HEK293 (cell line): ENCODE measurements around the gene TWIST1.

Experiments
- CTCF ChIA-PET: fragments of 350-600 bp; formaldehyde crosslinking; extraction: SDS; loops from one replicate; lab custom pipeline; 2021; ENCODE audit warnings: antibody characterized with exemption; lab: Yijun Ruan, JAX
- POLR2A ChIA-PET: fragments of 300-600 bp; formaldehyde crosslinking; extraction: SDS; loops from one replicate; lab custom pipeline; 2020; ENCODE audit warnings: antibody characterized with exemption, inconsistent platforms; lab: Yijun Ruan, JAX
- H3K27ac ChIP-seq: fragments of 200-500 bp; sonication (Bioruptor generic); 2 replicates; pipeline ENCODE4 v1.5.1; 2014; ENCODE audit warnings: low read depth, low read length, control low read depth, inconsistent platforms; ENCODE audit errors: extremely low read depth
- H3K36me3 ChIP-seq, 2 experiments: fragments of 200-500 bp in 1 of 2; sonication (Bioruptor generic) in 1 of 2; 1 replicate in 1 of 2; 2 replicates in 1 of 2; pipeline ENCODE4 v1.5.1; 2014 to 2017; ENCODE audit warnings: inconsistent platforms in 2 of 2, low read length in 2 of 2; ENCODE audit not compliant: control insufficient read depth in 2 of 2, insufficient read depth in 1 of 2
- H3K4me1 ChIP-seq: fragments of 200-500 bp; sonication (Bioruptor generic); 2 replicates; pipeline ENCODE4 v1.5.1; 2014; ENCODE audit warnings: mild to moderate bottlenecking, low read length, inconsistent platforms; ENCODE audit not compliant: control insufficient read depth, insufficient read depth
- H3K4me3 ChIP-seq: 2 replicates; pipeline ENCODE4 v1.5.1; 2011; ENCODE audit warnings: low read depth, mild to moderate bottlenecking, control low read depth, low read length, moderate library complexity
- H3K9me3 ChIP-seq: fragments of 200-500 bp; sonication (Bioruptor generic); 2 replicates; pipeline ENCODE4 v1.5.1; 2014; ENCODE audit warnings: low read depth, low read length, inconsistent platforms; ENCODE audit not compliant: control insufficient read depth, insufficient read depth
- BCL11B ChIP-seq: fragments of 450-650 bp; formaldehyde crosslinking; IDR thresholded peaks from 2 replicates; pipeline ENCODE4 v1.5.1; 2016; ENCODE audit warnings: low read depth, missing biosample characterization, missing genetic modification characterization
- CTCF ChIP-seq: fragments of 450-650 bp; formaldehyde crosslinking; IDR thresholded peaks from 2 replicates; pipeline ENCODE4 v1.5.1; 2016; ENCODE audit warnings: missing biosample characterization, missing genetic modification characterization
- GLI4 ChIP-seq: fragments of 450-650 bp; formaldehyde crosslinking; IDR thresholded peaks from 2 replicates; pipeline ENCODE4 v1.5.1; 2016; ENCODE audit warnings: missing biosample characterization, missing genetic modification characterization
- GLIS2 ChIP-seq: fragments of 450-650 bp; formaldehyde crosslinking; IDR thresholded peaks from 2 replicates; pipeline ENCODE4 v1.5.1; 2016; ENCODE audit warnings: missing biosample characterization, missing genetic modification characterization
- IKZF3 ChIP-seq: fragments of 450-650 bp; IDR thresholded peaks from 2 replicates; pipeline ENCODE4 v1.5.0; 2018; ENCODE audit warnings: missing biosample characterization, mild to moderate bottlenecking, missing genetic modification characterization, moderate library complexity
- SP3 ChIP-seq: fragments of 450-650 bp; formaldehyde crosslinking; IDR thresholded peaks from 2 replicates; pipeline ENCODE4 v1.5.1; 2016; ENCODE audit warnings: missing biosample characterization, missing genetic modification characterization
- TCF7L2 ChIP-seq: IDR thresholded peaks from 2 replicates; pipeline ENCODE4 v1.6.1; 2011; ENCODE audit warnings: low read depth, mild to moderate bottlenecking, inconsistent platforms, low read length, moderate library complexity, borderline replicate concordance
- YY1 ChIP-seq: fragments of 450-650 bp; formaldehyde crosslinking; IDR thresholded peaks from 2 replicates; pipeline ENCODE4 v1.5.1; 2018; ENCODE audit warnings: missing biosample characterization, missing genetic modification characterization
- ZBTB48 ChIP-seq: fragments of 450-650 bp; formaldehyde crosslinking; IDR thresholded peaks from 2 replicates; pipeline ENCODE4 v1.5.1; 2016; ENCODE audit warnings: missing biosample characterization, missing genetic modification characterization
- ZFP3 ChIP-seq: fragments of 450-650 bp; formaldehyde crosslinking; IDR thresholded peaks from 2 replicates; pipeline ENCODE4 v1.5.1; 2016; ENCODE audit warnings: low read depth, missing biosample characterization, missing genetic modification characterization
- ZNF138 ChIP-seq: fragments of 450-650 bp; formaldehyde crosslinking; IDR thresholded peaks from 2 replicates; pipeline ENCODE4 v1.5.1; 2016; ENCODE audit warnings: missing biosample characterization, missing genetic modification characterization, borderline replicate concordance
- ZNF2 ChIP-seq: fragments of 450-650 bp; formaldehyde crosslinking; IDR thresholded peaks from 2 replicates; pipeline ENCODE4 v1.5.1; 2016; ENCODE audit warnings: missing biosample characterization, missing genetic modification characterization
- ZNF221 ChIP-seq: fragments of 450-650 bp; formaldehyde crosslinking; IDR thresholded peaks from 2 replicates; pipeline ENCODE4 v1.5.1; 2017; ENCODE audit warnings: missing biosample characterization, missing genetic modification characterization, borderline replicate concordance
- ZNF239 ChIP-seq: fragments of 450-650 bp; formaldehyde crosslinking; IDR thresholded peaks from 2 replicates; pipeline ENCODE4 v1.5.1; 2016; ENCODE audit warnings: missing biosample characterization, missing genetic modification characterization
- ZNF350 ChIP-seq: fragments of 450-650 bp; formaldehyde crosslinking; IDR thresholded peaks from 2 replicates; pipeline ENCODE4 v1.5.0; 2017; ENCODE audit warnings: missing biosample characterization, mild to moderate bottlenecking, missing genetic modification characterization
- ZNF426 ChIP-seq: fragments of 450-650 bp; formaldehyde crosslinking; IDR thresholded peaks from 2 replicates; pipeline ENCODE4 v1.5.1; 2017; ENCODE audit warnings: missing biosample characterization, missing genetic modification characterization, mild to moderate bottlenecking, inconsistent platforms, moderate library complexity
- ZNF510 ChIP-seq: fragments of 450-650 bp; formaldehyde crosslinking; IDR thresholded peaks from 2 replicates; pipeline ENCODE4 v1.5.1; 2018; ENCODE audit warnings: mild to moderate bottlenecking, missing genetic modification characterization, missing biosample characterization; ENCODE audit not compliant: insufficient replicate concordance
- ZNF529 ChIP-seq: fragments of 450-650 bp; formaldehyde crosslinking; IDR thresholded peaks from 2 replicates; pipeline ENCODE4 v1.5.1; 2017; ENCODE audit warnings: missing genetic modification characterization, missing biosample characterization; ENCODE audit not compliant: insufficient replicate concordance
- ZNF585B ChIP-seq: fragments of 450-650 bp; formaldehyde crosslinking; IDR thresholded peaks from 2 replicates; pipeline ENCODE4 v1.5.1; 2016; ENCODE audit warnings: missing biosample characterization, missing genetic modification characterization
- ZNF600 ChIP-seq: fragments of 450-650 bp; formaldehyde crosslinking; IDR thresholded peaks from 2 replicates; pipeline ENCODE4 v1.5.1; 2016; ENCODE audit warnings: missing biosample characterization, missing genetic modification characterization
- ZNF645 ChIP-seq: fragments of 450-650 bp; formaldehyde crosslinking; IDR thresholded peaks from 2 replicates; pipeline ENCODE4; 2016; ENCODE audit warnings: missing biosample characterization, missing genetic modification characterization
- ZNF692 ChIP-seq: fragments of 450-650 bp; formaldehyde crosslinking; IDR thresholded peaks from 2 replicates; pipeline ENCODE4 v1.5.1; 2016; ENCODE audit warnings: missing biosample characterization, missing genetic modification characterization
- ZNF747 ChIP-seq: fragments of 450-650 bp; formaldehyde crosslinking; IDR thresholded peaks from 2 replicates; pipeline ENCODE4 v1.5.1; 2016; ENCODE audit warnings: missing biosample characterization, missing genetic modification characterization
- ZNF768 ChIP-seq: fragments of 450-650 bp; formaldehyde crosslinking; IDR thresholded peaks from 2 replicates; pipeline ENCODE4 v1.5.1; 2018; ENCODE audit warnings: missing biosample characterization, mild to moderate bottlenecking, missing genetic modification characterization
- ZSCAN30 ChIP-seq: fragments of 450-650 bp; IDR thresholded peaks from 2 replicates; pipeline ENCODE4 v1.5.1; 2018; ENCODE audit warnings: missing biosample characterization, mild to moderate bottlenecking, missing genetic modification characterization, moderate library complexity
- TF ChIP-seq, protein P1 (sequence below): fragments of 450-650 bp; formaldehyde crosslinking; IDR thresholded peaks from 2 replicates; pipeline ENCODE4 v1.5.1; 2016; ENCODE audit warnings: missing biosample characterization, missing genetic modification characterization
- TF ChIP-seq, protein P2 (sequence below): fragments of 450-650 bp; formaldehyde crosslinking; IDR thresholded peaks from 2 replicates; pipeline ENCODE4 v1.5.1; 2016; ENCODE audit warnings: missing biosample characterization, missing genetic modification characterization

The TWIST1 gene

GRCh38 chr7:19099194-19099593 is 18.2 kb downstream of the TWIST1 start:
- Histone ChIP-seq H3K4me3 (no peak overlapping the region), H3K27ac (no peak overlapping the region), H3K9me3 (no peaks in the 10 kb centered on the region), H3K4me1 (no peaks in the 10 kb centered on the region), H3K36me3 (no peaks in the 10 kb centered on the region)
- ChIA-PET POLR2A (no interaction called here), CTCF (no interaction called here)
- TF ChIP-seq ZNF2 (tag by site-specific recombination) = no peak
- TF ChIP-seq ZNF426 (tag by site-specific recombination) = no peak

GRCh38 chr7:19098510-19098909 is 18.9 kb downstream of the TWIST1 start:
- POLR2A ChIA-PET = no interaction called here
- CTCF ChIA-PET = no interaction called here

DNA sequence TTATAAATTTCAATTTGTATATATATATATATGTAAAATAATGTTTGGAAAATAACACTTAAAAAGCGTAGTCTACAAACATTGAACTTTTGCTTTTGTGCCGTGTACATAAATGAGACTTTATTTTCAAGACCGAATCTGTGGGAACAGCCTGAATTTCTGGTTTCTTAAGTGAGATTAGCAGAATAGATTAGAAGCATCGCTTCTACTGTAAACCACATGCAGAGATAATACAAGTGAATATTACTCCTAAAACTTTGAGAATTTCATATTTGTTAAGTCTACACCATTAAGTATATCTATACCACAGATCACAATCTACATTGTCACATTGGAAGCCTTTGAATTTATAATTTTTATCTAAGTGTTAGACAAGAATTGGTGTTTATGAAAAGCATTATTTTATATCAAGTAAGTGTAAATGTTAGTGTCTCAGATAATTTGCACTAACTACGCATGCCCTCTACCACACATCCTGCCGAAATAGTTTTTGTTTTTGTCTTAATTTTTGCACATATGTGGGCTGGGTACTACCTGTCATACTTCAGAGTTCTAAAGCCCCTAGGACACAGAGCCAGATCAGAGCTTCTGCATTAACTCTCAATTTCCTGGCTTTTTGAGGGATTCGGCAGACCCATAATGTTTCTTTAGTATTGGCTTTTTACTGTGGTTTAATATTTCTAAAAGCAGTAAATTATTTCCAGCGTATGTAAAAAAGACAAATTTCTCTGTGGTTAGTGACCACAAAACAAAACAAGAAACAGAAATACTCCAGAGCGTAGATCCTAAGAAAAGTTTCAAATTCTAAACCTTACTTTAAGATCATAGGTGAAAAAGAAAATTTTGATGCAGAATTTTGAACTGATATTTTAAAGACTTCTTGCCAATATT is 20.0 kb downstream of the TWIST1 start:
- Histone ChIP-seq H3K36me3 (no peaks in the 10 kb centered on the region), H3K9me3 (no peaks in the 10 kb centered on the region), H3K4me3 (no peak overlapping the region), H3K27ac (no peak overlapping the region), H3K4me1 (no peaks in the 10 kb centered on the region)
- CTCF ChIA-PET = interaction anchor here (1.0 kb wide), 1 partner anchor 8 kb away, joined by 3 read pairs; no protein-coding TSS in a partner anchor
- POLR2A ChIA-PET = no interaction called here
- TF ChIP-seq ZNF221 (tag by site-specific recombination) (no peak), TCF7L2 (no peak), ZNF747 (tag by site-specific recombination) (no peak), ZNF585B (tag by site-specific recombination) (no peak), ZNF138 (tag by site-specific recombination) (no peak), ZFP3 (tag by site-specific recombination) (no peak), ZNF510 (tag by site-specific recombination) (no peak), BCL11B (tag by site-specific recombination) (no peak), ZNF645 (tag by site-specific recombination) (no peak)
- TF ChIP-seq, protein P1, sequence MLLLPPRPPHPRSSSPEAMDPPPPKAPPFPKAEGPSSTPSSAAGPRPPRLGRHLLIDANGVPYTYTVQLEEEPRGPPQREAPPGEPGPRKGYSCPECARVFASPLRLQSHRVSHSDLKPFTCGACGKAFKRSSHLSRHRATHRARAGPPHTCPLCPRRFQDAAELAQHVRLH (tag by site-specific recombination) = no peak
- TF ChIP-seq, protein P2, sequence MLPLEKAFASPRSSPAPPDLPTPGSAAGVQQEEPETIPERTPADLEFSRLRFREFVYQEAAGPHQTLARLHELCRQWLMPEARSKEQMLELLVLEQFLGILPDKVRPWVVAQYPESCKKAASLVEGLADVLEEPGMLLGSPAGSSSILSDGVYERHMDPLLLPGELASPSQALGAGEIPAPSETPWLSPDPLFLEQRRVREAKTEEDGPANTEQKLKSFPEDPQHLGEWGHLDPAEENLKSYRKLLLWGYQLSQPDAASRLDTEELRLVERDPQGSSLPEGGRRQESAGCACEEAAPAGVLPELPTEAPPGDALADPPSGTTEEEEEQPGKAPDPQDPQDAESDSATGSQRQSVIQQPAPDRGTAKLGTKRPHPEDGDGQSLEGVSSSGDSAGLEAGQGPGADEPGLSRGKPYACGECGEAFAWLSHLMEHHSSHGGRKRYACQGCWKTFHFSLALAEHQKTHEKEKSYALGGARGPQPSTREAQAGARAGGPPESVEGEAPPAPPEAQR (tag by site-specific recombination) = no peak

More at GRCh38 chr7:19098510-19098909, 18.9 kb downstream of the TWIST1 start:
- Histone ChIP-seq H3K36me3 (no peaks in the 10 kb centered on the region), H3K9me3 (no peaks in the 10 kb centered on the region), H3K4me1 (no peaks in the 10 kb centered on the region), H3K4me3 (no peak overlapping the region), H3K27ac (no peak overlapping the region)
- TF ChIP-seq GLIS2 (no peak), ZNF138 (tag by site-specific recombination) (no peak), GLI4 (tag by site-specific recombination) (no peak), ZNF350 (no peak), ZNF529 (tag by site-specific recombination) (no peak), ZBTB48 (tag by site-specific recombination) (no peak), ZSCAN30 (tag by site-specific recombination) (no peak), YY1 (no peak), IKZF3 (tag by site-specific recombination) (no peak), ZNF768 (tag by site-specific recombination) (no peak), ZNF600 (tag by site-specific recombination) (no peak), SP3 (no peak), ZNF239 (tag by site-specific recombination) (no peak), CTCF (no peak), ZNF692 (tag by site-specific recombination) (no peak)
- TF ChIP-seq, all 188 proteins: peak for 0
